SK-N-SH treated with all-trans-retinoic acid at 6 μM for 48 hours (cell line): ENCODE data around the gene PARP16.
"Not testable (repeated sequence)": the region's sequence is repeated elsewhere in the genome, so short reads cannot be mapped to it uniquely, and the experiment has no call there.

Experiments used
- ATAC-seq: fragments of 200-7000 bp; cut with Tn5 transposase; 3 replicates; pipeline ENCODE4 v1.9.1; 2020; ENCODE audit warnings: mild to moderate bottlenecking, moderate library complexity
- ARNTL ChIP-seq: fragments of 450-650 bp; formaldehyde crosslinking; IDR thresholded peaks from 2 replicates; pipeline ENCODE4 v1.5.0; 2020; ENCODE audit warnings: low read depth, mild to moderate bottlenecking, moderate library complexity, borderline replicate concordance
- BACH2 ChIP-seq: fragments of 250-450 bp; sonication (Bioruptor Pico); IDR thresholded peaks from 2 replicates; pipeline ENCODE4 v1.9.0; 2021; ENCODE audit warnings: mild to moderate bottlenecking, borderline replicate concordance
- CSDC2 ChIP-seq: fragments of 250-450 bp; sonication (Bioruptor Pico); IDR thresholded peaks from 2 replicates; pipeline ENCODE4 v1.5.0; 2020; ENCODE audit warnings: mild to moderate bottlenecking, moderate library complexity
- CSRNP3 ChIP-seq: fragments of 250-450 bp; sonication (Bioruptor Pico); IDR thresholded peaks from 2 replicates; pipeline ENCODE4 v1.5.1; 2021; ENCODE audit warnings: mild to moderate bottlenecking, moderate library complexity
- ESRRG ChIP-seq: fragments of 250-450 bp; sonication (Bioruptor Pico); IDR thresholded peaks from 2 replicates; pipeline ENCODE4 v1.6.1; 2021; ENCODE audit warnings: mild to moderate bottlenecking
- OSR1 ChIP-seq: fragments of 250-450 bp; sonication (Bioruptor Pico); IDR thresholded peaks from 2 replicates; pipeline ENCODE4 v1.8.0; 2022; ENCODE audit warnings: moderate library complexity, mild to moderate bottlenecking, inconsistent platforms
- SNAI2 ChIP-seq: fragments of 250-450 bp; sonication (Bioruptor Pico); IDR thresholded peaks from 2 replicates; pipeline ENCODE4 v1.5.0; 2020; ENCODE audit warnings: mild to moderate bottlenecking, moderate library complexity
- TCF4 ChIP-seq: fragments of 250-450 bp; sonication (Bioruptor Pico); IDR thresholded peaks from 2 replicates; pipeline ENCODE4 v1.8.0; 2021; ENCODE audit warnings: mild to moderate bottlenecking, moderate library complexity, borderline replicate concordance
- TOX ChIP-seq: fragments of 250-450 bp; sonication (Bioruptor Pico); IDR thresholded peaks from 2 replicates; pipeline ENCODE4 v1.8.0; 2021; ENCODE audit warnings: mild to moderate bottlenecking, moderate library complexity, borderline replicate concordance
- TSHZ2 ChIP-seq: fragments of 250-450 bp; sonication (Bioruptor Pico); IDR thresholded peaks from 2 replicates; pipeline ENCODE4 v1.5.0; 2020; ENCODE audit warnings: mild to moderate bottlenecking, moderate library complexity
- ZC3H10 ChIP-seq: fragments of 250-450 bp; sonication (Bioruptor Pico); IDR thresholded peaks from 2 replicates; pipeline ENCODE4 v1.5.1; 2021; ENCODE audit warnings: mild to moderate bottlenecking, moderate library complexity
- ZFP3 ChIP-seq: fragments of 250-450 bp; sonication (Bioruptor Pico); IDR thresholded peaks from 2 replicates; pipeline ENCODE4 v1.5.0; 2020; ENCODE audit warnings: mild to moderate bottlenecking, moderate library complexity
- ZFP30 ChIP-seq: fragments of 450-650 bp; formaldehyde crosslinking; IDR thresholded peaks from 2 replicates; pipeline ENCODE4 v1.5.0; 2022; ENCODE audit warnings: mild to moderate bottlenecking, moderate library complexity
- ZNF565 ChIP-seq: fragments of 450-650 bp; formaldehyde crosslinking; conservative IDR thresholded peaks from 2 replicates; pipeline ENCODE4 v1.5.0; 2020; ENCODE audit warnings: low read depth, mild to moderate bottlenecking, moderate library complexity
- ZNF70 ChIP-seq: fragments of 450-650 bp; formaldehyde crosslinking; IDR thresholded peaks from 2 replicates; pipeline ENCODE4 v1.5.0; 2020; ENCODE audit warnings: mild to moderate bottlenecking, moderate library complexity
- ZNF8 ChIP-seq: fragments of 450-650 bp; formaldehyde crosslinking; IDR thresholded peaks from 2 replicates; pipeline ENCODE4 v1.5.0; 2020; ENCODE audit warnings: mild to moderate bottlenecking, moderate library complexity
- TF ChIP-seq, protein P1 (sequence below): fragments of 250-450 bp; sonication (Bioruptor Pico); IDR thresholded peaks from 2 replicates; pipeline ENCODE4 v1.8.0; 2021; ENCODE audit warnings: low read depth, mild to moderate bottlenecking, moderate library complexity, borderline replicate concordance
- TF ChIP-seq, protein P2 (sequence below): fragments of 250-450 bp; sonication (Bioruptor Pico); IDR thresholded peaks from 2 replicates; pipeline ENCODE4 v1.8.0; 2020; ENCODE audit warnings: mild to moderate bottlenecking, moderate library complexity, borderline replicate concordance
- TF ChIP-seq, protein P3 (sequence below): fragments of 250-450 bp; sonication (Bioruptor Pico); IDR thresholded peaks from 2 replicates; pipeline ENCODE4 v1.5.1; 2020; ENCODE audit warnings: low read depth, mild to moderate bottlenecking, moderate library complexity

Gene PARP16

DNA sequence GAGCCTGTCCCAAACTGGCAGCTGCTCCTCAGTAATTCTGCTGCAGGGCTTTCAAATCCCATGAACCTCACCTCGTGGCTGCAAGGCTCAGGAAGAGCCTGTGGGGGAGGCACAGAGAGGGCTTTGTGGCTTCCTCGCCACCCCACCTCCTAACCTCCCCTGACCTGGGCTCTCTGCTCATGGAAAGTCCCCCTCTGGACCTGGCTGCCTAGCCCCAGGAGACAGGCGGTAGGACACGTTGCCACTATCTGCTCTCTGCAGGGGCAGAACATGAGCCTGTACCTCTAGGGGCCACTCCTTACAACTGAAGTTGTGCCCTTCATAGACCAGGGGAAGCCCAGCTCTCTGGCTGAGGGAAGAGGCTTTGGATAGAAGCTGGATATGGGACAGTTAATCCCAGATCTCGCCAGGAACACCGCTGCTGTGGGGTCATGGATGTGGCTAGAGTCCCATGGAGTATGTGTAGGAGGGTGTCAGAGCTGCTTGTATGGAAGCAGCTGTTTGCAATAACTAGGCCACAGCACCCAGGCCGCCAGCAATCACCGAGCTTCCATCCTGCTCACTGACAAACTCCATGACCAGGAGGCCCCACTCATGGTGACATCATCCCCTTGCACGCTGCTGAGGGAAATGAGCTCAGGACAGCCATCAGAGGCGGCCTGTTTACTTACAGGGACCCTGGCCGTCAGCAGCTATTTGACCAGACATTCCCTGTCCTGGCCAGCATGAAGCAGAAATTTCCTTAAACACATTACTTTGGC lies 41.4 kb downstream of the PARP16 start (continued):
- TF ChIP-seq, protein P1, sequence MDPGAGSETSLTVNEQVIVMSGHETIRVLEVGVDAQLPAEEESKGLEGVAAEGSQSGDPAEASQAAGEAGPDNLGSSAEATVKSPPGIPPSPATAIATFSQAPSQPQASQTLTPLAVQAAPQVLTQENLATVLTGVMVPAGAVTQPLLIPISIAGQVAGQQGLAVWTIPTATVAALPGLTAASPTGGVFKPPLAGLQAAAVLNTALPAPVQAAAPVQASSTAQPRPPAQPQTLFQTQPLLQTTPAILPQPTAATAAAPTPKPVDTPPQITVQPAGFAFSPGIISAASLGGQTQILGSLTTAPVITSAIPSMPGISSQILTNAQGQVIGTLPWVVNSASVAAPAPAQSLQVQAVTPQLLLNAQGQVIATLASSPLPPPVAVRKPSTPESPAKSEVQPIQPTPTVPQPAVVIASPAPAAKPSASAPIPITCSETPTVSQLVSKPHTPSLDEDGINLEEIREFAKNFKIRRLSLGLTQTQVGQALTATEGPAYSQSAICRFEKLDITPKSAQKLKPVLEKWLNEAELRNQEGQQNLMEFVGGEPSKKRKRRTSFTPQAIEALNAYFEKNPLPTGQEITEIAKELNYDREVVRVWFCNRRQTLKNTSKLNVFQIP (CRISPR knock-in tag): no peak
- TF ChIP-seq, protein P2, sequence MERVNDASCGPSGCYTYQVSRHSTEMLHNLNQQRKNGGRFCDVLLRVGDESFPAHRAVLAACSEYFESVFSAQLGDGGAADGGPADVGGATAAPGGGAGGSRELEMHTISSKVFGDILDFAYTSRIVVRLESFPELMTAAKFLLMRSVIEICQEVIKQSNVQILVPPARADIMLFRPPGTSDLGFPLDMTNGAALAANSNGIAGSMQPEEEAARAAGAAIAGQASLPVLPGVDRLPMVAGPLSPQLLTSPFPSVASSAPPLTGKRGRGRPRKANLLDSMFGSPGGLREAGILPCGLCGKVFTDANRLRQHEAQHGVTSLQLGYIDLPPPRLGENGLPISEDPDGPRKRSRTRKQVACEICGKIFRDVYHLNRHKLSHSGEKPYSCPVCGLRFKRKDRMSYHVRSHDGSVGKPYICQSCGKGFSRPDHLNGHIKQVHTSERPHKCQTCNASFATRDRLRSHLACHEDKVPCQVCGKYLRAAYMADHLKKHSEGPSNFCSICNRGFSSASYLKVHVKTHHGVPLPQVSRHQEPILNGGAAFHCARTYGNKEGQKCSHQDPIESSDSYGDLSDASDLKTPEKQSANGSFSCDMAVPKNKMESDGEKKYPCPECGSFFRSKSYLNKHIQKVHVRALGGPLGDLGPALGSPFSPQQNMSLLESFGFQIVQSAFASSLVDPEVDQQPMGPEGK (CRISPR knock-in tag): no peak
- TF ChIP-seq SNAI2: no peak
- no peak for TF ChIP-seq BACH2 (CRISPR knock-in tag)
- no peak for TF ChIP-seq ZFP30 (CRISPR knock-in tag)
- TF ChIP-seq ARNTL (CRISPR knock-in tag): no peak
- no peak for TF ChIP-seq ZC3H10 (CRISPR knock-in tag)

GRCh38 chr15:65244638-65245037 lies 42.0 kb downstream of the PARP16 start:
- TF ChIP-seq ZNF565 (CRISPR knock-in tag) (no peak), ZFP3 (CRISPR knock-in tag) (no peak), ZNF8 (CRISPR knock-in tag) (no peak), SNAI2 (no peak), ZFP30 (CRISPR knock-in tag) (no peak), CSDC2 (no peak), ARNTL (CRISPR knock-in tag) (no peak), ZNF70 (CRISPR knock-in tag) (no peak), TCF4 (CRISPR knock-in tag) (no peak), TOX (CRISPR knock-in tag) (no peak), TSHZ2 (no peak), OSR1 (no peak), ESRRG (CRISPR knock-in tag) (no peak), ZC3H10 (CRISPR knock-in tag) (no peak), CSRNP3 (CRISPR knock-in tag) (no peak)
- TF ChIP-seq, protein P1 (CRISPR knock-in tag): no peak
- TF ChIP-seq, protein P3, sequence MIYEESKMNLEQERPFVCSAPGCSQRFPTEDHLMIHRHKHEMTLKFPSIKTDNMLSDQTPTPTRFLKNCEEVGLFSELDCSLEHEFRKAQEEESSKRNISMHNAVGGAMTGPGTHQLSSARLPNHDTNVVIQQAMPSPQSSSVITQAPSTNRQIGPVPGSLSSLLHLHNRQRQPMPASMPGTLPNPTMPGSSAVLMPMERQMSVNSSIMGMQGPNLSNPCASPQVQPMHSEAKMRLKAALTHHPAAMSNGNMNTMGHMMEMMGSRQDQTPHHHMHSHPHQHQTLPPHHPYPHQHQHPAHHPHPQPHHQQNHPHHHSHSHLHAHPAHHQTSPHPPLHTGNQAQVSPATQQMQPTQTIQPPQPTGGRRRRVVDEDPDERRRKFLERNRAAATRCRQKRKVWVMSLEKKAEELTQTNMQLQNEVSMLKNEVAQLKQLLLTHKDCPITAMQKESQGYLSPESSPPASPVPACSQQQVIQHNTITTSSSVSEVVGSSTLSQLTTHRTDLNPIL (CRISPR knock-in tag): no peak
- TF ChIP-seq, protein P2 (CRISPR knock-in tag): no peak
- no peak for ATAC-seq

- not testable (repeated sequence) for ATAC-seq
These were observed 50.2 kb downstream of the PARP16 start for GRCh38 chr15:65236443-65236842.
